GM18507 (cell line): ENCODE measurements around the gene SNPH.
A peak's percentile ranks its signal among the peaks of the same experiment; 100 is the strongest.

Source experiments
- DNase-seq: peaks from one replicate; pipeline ENCODE4 v3.0.0; 2011; ENCODE audit warnings: low read depth; ENCODE audit not compliant: insufficient read length; ENCODE audit errors: extremely low spot score
- FAIRE-seq: peaks from 2 replicates; lab custom pipeline; 2011; peaks lifted over from hg19 to GRCh38; lab: Jason Lieb, UNC

Gene SNPH

DNA sequence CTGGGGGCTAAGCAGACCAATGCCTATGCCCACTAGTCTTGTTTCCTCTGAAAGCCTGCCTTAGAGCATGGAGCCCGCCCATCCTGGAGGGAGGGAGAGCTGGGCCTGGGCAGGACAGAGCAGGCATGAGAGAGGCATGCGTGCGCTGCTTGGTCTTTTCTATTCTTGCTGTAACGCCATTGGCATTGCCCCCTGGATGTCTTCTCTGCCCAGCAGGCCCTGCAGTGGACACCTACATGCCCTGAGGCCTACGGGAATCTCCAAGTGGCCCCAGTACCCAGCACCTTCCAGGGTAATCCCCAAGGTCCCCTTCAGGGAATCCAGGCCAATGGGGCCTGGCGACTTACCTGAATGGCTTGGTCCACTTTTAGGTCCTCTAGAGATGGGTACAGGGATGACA is 53.9 kb downstream of the SNPH start:
- FAIRE-seq (no peak), DNase-seq (no peak)

DNA sequence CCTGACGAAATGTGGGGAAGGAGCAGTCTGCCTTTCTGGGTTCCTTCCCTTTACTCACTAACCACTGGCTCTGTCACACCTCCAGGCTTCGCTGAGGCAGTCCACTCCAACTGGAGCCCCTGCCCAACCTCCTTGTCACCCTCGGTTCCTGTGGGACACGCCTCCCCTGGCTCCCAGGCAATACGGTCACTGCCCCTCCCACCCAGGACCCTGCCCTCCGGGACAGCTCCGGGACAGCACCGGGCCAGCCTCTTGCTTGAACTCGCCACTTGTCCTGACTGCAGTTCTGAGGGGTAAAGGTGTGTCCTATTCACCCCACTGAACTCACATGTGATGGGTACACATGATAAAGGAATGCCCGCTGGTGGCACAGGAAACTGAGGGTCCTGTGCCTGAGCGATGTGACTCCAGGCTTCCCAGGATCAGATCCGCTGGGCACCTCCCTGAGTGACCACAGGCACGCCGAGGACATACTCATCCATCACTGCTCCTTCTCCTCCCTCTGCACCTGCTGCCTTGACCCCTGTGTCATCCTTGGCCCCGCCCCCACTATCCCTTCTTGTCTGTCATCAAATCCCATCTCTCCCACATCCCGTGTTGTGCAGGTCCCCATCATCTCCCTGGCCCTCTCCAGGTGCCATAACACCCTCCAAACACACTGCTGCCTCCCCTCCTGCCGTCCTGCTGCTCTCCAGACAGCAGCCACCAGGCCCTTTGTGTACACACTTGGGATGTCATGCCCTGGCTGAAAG is 55.0 kb downstream of the SNPH start:
- no peak for FAIRE-seq
- no peak for DNase-seq

- no peak for DNase-seq
- no peak for FAIRE-seq
These were observed 55.5 kb downstream of the SNPH start for GRCh38 chr20:1321654-1321939.

- DNase-seq, result no peak
- no peak for FAIRE-seq
These were observed 56.6 kb downstream of the SNPH start for GRCh38 chr20:1322511-1323245.

DNA sequence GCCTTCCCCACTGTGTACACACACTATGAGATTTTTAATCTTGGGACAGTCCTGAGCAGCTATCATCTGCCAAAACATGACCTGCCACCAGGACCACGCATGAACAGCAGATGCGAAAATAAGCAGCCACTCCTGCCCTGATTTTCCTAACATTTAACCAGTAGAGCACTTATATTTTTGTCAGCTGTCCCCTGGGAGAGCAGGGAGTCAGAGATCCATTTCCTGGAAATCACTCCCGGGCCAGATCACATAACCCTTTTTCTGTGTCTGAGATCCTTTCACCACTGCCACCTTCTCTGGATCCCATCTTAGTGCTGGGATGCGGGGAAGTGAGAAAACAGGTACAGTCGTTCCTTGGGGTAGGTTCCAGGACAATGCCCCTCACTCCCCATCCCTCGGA is 57.2 kb downstream of the SNPH start:
- FAIRE-seq (no peak), DNase-seq (no peak)

DNA sequence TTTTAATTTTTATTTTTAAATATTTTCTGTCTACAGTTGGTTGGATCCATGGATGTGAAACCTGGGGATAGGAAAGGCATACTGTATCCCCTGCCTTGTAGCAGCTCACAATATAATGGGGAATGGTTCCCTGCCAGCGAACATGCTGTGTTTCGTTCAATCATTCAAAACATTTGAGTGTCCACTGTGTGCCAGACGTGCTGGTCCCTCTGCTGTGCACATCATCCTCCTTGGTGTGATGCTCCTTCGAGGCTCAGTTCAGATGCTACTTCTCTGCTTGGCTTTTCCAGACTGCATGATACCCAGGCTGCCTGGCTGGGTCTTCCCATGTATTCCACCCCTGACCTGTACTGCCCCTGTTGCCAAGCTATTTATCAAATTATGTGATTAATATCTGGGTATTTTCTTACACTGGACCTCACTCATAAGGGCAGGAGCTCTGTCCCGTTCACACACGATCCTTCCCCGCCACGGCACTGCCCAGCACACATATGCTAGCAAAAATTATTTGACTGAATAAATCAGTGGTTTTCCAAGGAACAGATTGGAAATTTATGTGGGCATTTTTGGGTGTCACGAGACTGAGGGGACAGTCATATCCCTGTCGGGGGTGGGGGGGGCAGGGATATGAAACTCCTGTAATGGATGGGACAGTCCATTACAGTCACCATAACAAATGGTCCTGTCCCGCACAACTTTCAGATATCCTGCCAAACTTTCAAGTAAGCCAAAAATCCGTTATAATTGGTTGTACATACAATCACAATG is 57.9 kb downstream of the SNPH start:
- FAIRE-seq, result no peak
- no peak for DNase-seq

- no peak for FAIRE-seq
- no peak for DNase-seq
These were observed 58.6 kb downstream of the SNPH start for GRCh38 chr20:1324598-1325172.

- FAIRE-seq, result peak; percentile 99
- peak; percentile 98 for DNase-seq
These were observed 59.3 kb downstream of the SNPH start for GRCh38 chr20:1325173-1326030.

DNA sequence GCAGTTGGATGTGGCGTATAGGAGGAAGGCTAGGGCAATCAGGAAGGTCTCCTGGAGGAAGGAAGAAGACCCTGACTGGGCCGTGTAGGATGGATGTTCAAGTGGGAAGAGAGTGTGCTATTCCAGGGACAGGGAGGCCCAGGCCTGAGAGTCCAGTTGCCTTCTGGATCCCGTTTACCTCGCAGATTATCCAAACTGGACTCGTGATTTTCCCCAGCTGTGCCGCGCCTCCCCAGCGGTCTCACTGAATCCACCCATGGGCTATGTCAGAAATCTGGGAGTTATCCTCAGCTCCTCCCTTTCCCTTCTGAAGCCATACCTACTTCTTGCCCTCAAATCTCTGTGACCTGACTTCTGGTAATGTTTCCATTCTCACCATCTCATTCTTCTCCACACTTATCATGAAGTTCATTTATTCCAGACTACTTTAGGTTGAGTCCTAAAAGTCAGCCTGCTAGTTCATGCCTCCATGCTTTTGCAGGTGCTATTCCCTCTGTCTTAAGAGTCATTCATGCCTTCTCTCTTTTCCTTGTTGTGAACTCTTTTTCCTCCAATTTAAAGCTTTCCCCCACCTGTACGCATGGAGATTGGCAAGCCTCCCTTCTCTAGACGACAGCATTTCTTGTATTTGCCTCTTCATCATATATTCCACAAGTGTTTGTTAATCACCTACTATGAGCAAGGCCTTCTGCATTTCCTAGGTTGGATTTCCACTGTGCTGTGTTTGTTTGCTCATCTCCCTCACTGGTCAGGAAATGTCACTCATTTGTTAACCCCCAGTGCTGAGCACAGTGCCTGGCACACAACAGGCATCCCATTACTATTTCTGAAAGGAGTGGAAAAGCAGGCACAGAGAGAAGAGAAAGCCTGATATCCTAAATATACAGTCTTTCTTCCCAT is 60.2 kb downstream of the SNPH start:
- DNase-seq (no peak), FAIRE-seq (no peak)

DNA sequence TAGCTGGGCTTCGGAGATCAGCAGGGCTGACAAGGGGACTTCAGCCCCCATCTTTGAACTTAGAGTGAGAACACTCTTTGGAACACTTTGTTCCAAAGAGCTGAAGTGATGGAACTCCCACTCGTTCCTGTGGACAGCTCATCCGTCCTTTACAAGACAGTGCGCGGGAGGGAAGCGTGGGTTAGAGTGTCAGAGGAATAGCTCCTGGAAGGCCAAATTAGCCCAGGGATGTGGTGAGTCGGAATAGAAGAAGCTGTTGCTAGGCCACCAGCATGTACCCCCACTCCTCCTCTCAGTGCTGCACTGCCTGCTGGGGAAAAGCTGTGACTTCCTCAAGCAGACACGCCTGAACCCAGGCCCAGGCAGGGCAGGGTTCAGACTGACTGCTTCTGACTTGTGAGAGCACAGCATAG is 61.2 kb downstream of the SNPH start:
- DNase-seq (no peak), FAIRE-seq (no peak)

DNA sequence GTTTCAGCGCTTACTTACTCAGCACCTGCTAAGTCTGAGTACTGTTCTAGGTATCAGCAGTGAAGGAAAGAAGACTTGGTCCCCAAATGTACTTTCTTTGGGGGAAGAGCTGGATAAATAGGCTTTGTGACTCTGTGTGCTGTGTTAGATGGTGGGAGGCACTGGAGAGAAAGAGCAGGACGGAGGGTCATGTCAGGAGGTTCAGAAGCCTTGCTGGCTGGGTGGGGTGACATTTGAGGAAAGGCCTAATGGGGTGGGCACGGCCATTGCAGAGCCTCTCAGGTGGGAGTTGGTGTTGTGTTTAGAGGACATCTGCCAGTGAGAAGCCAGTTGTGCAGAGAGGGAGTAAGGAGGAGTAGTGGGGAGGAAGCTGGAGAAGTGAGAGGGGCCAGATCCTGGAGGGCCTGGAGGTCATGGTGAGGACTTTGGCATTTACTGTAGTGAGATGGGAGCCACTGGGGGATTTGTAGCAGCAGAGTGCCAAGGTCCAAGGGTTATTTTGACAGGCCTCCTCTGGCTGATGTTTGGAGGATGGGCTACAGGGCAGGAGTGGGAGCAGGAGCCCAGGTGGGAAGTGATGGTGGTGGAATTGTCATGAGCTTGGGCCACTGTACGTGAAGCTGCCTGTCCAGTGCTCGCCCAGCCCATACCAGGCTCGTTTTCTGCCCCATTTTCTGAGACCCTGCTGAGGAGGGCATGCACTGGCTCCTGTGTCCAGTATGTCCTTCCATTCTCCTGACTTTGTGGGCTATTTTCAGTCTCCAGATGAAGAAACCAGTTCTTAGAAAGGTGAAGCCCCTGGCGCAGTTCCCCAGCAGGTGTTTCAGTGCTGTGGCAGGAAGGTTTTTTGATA is 62.0 kb downstream of the SNPH start:
- no peak for FAIRE-seq
- DNase-seq, result no peak

DNA sequence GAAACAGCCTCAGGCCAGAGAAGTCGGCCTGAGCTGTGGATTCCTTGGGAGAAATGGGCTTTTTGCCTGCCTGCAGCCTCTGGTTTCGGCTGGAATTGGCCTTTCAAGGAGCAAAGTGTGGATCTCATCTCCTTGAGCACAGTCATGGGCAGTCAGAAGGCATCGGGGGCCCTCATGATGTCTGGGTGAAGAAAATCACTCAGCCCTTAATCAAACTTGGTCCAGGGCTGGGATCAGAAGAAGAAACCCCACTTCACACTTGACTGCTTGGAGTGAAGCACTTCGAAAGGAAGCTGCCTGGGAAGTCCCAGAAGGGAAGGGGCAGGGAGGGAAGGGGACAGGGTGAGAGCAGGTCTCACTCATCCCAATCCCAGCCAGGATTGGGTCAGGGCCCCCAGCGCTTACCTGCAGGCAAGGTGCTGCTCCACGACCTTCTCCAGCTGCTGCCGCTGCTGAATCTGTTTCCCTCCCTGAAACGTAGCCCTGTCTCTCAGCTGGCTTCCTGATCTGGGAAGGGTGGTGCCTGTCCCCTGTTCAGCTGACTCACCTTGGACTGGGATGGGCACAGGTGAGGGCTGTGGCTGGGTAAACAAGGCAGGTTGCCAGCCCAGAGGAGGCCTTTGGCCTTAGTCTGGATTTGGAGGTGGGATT is 62.7 kb downstream of the SNPH start, which contains the start of gene SDCBP2:
SDCBP2 (minus strand) TSS at position 460 of the 651 bp plus-strand sequence. CDS start 8,723 bp downstream, outside the sequence.
- FAIRE-seq (no peak), DNase-seq (no peak)

DNA sequence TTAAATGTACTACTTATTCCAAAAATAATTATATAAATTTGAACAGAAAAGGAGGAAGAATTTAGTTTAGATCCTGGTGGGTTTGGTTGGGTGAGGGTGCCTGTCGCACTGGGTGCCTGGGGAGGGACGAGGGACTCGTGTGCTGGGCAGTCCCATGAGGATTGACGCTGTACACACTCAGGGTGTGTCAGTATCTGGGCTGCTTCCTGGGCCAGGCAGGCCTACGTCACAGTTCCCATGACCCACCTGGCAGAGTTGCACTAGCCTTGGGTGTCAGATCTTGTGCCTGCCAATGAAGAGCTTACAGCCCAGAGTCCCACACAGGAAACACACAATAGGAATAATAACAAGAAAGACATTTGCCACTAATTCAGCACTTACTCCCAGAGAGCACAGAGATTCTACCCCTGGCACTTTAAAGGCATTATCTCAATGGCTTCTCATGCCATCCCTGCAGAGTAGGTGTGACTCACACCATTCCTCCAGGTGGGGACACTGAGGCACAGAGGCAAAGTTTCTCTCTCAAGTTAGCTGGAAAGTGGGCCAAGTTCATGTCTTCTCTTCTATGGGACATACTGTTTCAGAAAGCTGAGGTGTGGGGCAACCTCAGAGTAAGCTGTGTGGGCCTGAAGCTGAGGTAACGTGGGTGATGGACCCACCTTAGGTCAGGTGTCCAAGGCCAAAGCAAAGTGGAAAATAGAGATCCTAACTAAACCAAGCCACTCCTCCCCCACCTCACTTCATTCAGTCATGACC is 64.2 kb downstream of the SNPH start:
- FAIRE-seq (peak; percentile 69), DNase-seq (no peak)

DNA sequence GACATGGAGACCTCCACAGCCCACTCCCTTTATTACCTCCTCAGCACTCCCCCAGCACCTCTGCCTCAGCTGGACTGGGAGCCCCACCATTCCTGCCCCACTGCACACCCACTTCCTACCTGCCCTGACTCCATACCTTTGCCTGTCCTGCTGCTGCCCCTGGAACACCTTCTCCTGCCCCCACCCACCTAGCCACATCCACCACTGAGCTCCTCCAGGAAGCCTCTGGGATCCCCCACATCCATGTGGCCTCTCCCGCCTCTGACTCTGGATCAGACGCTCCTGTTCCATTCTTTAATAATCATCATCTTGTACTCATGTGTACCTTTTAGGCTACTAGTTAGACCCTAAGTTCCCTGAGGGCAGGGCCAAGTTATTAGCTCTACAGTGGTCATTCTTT is 65.0 kb downstream of the SNPH start:
- no peak for DNase-seq
- no peak for FAIRE-seq

DNA sequence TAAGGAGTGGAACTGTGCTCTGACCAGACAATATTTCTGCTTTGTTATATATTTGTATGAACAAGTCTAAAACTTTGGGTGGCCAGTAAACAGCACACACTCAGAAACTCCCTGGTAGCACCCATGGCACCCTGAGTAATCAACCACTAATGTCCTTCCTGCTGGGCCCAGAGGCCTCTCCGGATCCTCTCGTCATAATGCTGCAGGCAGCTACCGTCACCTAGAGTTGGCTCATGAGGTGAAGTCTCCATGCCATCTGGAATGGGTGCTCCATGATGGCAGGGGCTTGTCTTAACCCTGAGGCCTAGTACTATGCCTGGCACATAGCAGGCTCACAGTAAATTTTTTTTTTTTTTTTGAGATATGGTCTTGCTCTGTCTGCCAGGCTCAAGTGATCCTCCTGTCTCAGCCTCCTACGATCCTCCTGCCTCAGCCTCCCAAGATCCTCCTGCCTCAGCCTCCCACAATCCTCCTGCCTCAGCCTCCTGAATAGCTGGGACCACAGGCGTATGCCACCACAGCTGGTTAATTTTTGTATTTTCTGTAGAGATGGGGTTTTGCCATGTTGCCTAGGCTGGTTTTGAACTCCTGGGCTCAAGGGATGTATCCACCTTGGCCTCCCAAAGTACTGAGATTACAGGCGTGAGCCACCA is 65.8 kb downstream of the SNPH start:
- FAIRE-seq (no peak), DNase-seq (no peak)

- no peak for FAIRE-seq
- no peak for DNase-seq
These were observed 66.7 kb downstream of the SNPH start for GRCh38 chr20:1332749-1333300.
